C4-2B (cell line): Measurements from ENCODE around the gene PML.

Source experiments
- H3K27ac ChIP-seq: fragments of 450-650 bp; 2 replicates; pipeline ENCODE4 v1.5.1; 2017
- CTCF ChIP-seq: fragments of 450-650 bp; conservative IDR thresholded peaks from 2 replicates; pipeline ENCODE4 v1.5.1; 2017; ENCODE audit warnings: mild to moderate bottlenecking
- ZFX ChIP-seq: fragments of 450-650 bp; IDR thresholded peaks from 2 replicates; pipeline ENCODE4 v1.6.1; 2017

PML gene

GRCh38 chr15:74035121-74036017 is 40.9 kb downstream of the PML start:
- no peak overlapping the region for H3K27ac ChIP-seq
- TF ChIP-seq CTCF = no peak

GRCh38 chr15:74036271-74037170 is 42.0 kb downstream of the PML start:
- no peak overlapping the region for H3K27ac ChIP-seq
- TF ChIP-seq CTCF (peak; percentile 79), ZFX (no peak)

GRCh38 chr15:74037171-74038117 is 42.9 kb downstream of the PML start:
- TF ChIP-seq CTCF (no peak; the same call in 1 of the 2 replicates), ZFX (no peak)
- H3K27ac ChIP-seq = no peak overlapping the region

GRCh38 chr15:74038707-74039655 is 44.5 kb downstream of the PML start:
- H3K27ac ChIP-seq = no peak overlapping the region
- TF ChIP-seq ZFX (no peak), CTCF (no peak)

- TF ChIP-seq CTCF (no peak), ZFX (no peak)
- H3K27ac ChIP-seq = no peak overlapping the region
These were observed 45.1 kb downstream of the PML start for GRCh38 chr15:74039656-74040010.

- TF ChIP-seq CTCF (no peak), ZFX (no peak)
- no peak overlapping the region for H3K27ac ChIP-seq
These were observed 45.8 kb downstream of the PML start for GRCh38 chr15:74040109-74040850.
